HepG2 (cell line): ENCODE data around the gene TAS1R1. TPM values are rescaled to one million over a fixed set of nuclear protein-coding genes. Genes with fewer than 3 reads are reported as not detected.

Experiments used
- CEBPB ChIP-seq: IDR thresholded peaks from 2 replicates; pipeline ENCODE4 v1.6.1; 2011; ENCODE audit warnings: low read depth, low read length, improper control_type of control experiment, borderline replicate concordance
- HMGA1 ChIP-seq: sonication (generic); formaldehyde crosslinking; conservative IDR thresholded peaks from 2 replicates; pipeline ENCODE4 v1.4.0; 2020; ENCODE audit warnings: missing genetic modification reagents
- IRX3 ChIP-seq: sonication (generic); formaldehyde crosslinking; IDR thresholded peaks from 2 replicates; pipeline ENCODE4 v1.8.1; 2023; ENCODE audit warnings: mild to moderate bottlenecking, low read depth, missing genetic modification reagents, borderline replicate concordance
- MED13 ChIP-seq: sonication (generic); formaldehyde crosslinking; IDR thresholded peaks from 2 replicates; pipeline ENCODE4 v1.5.0; 2020; ENCODE audit warnings: missing genetic modification reagents
- REPIN1 ChIP-seq: sonication (generic); formaldehyde crosslinking; IDR thresholded peaks from 2 replicates; pipeline ENCODE4 v1.8.0; 2022; ENCODE audit warnings: missing genetic modification reagents, low read depth, mild to moderate bottlenecking, borderline replicate concordance
- SNAI1 ChIP-seq: sonication (generic); formaldehyde crosslinking; IDR thresholded peaks from 2 replicates; pipeline ENCODE4 v1.5.0; 2020; ENCODE audit warnings: mild to moderate bottlenecking, missing genetic modification reagents, borderline replicate concordance
- XRCC5 ChIP-seq: fragments of 200-400 bp; formaldehyde crosslinking; optimal IDR thresholded peaks from 2 replicates; pipeline ENCODE3; 2017; ENCODE audit warnings: mild to moderate bottlenecking, low read length
- ZFP82 ChIP-seq: sonication (generic); formaldehyde crosslinking; IDR thresholded peaks from 2 replicates; pipeline ENCODE4 v1.5.1; 2020; ENCODE audit warnings: mild to moderate bottlenecking, missing genetic modification reagents, borderline replicate concordance
- ZNF20 ChIP-seq: sonication (generic); formaldehyde crosslinking; IDR thresholded peaks from 2 replicates; pipeline ENCODE4 v1.4.0; 2020; ENCODE audit warnings: mild to moderate bottlenecking, moderate library complexity, missing genetic modification reagents
- ZNF558 ChIP-seq: sonication (generic); formaldehyde crosslinking; IDR thresholded peaks from 2 replicates; pipeline ENCODE4 v1.9.0; 2022; ENCODE audit warnings: mild to moderate bottlenecking, missing genetic modification reagents, borderline replicate concordance
- ZNF740 ChIP-seq: sonication (generic); formaldehyde crosslinking; IDR thresholded peaks from 2 replicates; pipeline ENCODE4 v1.4.0; 2020; ENCODE audit warnings: missing genetic modification reagents
- ZSCAN22 ChIP-seq: sonication (generic); formaldehyde crosslinking; IDR thresholded peaks from 2 replicates; pipeline ENCODE4 v1.4.0; 2020; ENCODE audit warnings: mild to moderate bottlenecking, missing genetic modification reagents
- polyA plus RNA-seq, 8 experiments: library from polyadenylated mRNA; depleted of rRNA in 3 of 8; stranded (reverse) in 7 of 8; unstranded in 1 of 8; fragments of >200 nt; fragmentation: Illumina TruSeq in 4 of 8; extraction: Trizol in 4 of 8; gene quantifications; 2 replicates each; pipeline versions ENCODE4 v1.2.1 to v1.2.3, GENCODE V29; 2011 to 2016; ENCODE audit warnings: low read depth in 4 of 8, missing spikeins in 1 of 8, mixed read lengths in 1 of 8; ENCODE audit not compliant: insufficient read depth in 1 of 8
- total RNA-seq, 5 experiments: library from RNA; depleted of rRNA; stranded (reverse); fragments of >200 nt; fragmentation: Illumina TruSeq; extraction: Trizol; gene quantifications; 2 replicates each; pipeline ENCODE4 v1.2.3, GENCODE V29; 2016; ENCODE audit warnings: low read depth in 1 of 5
- TF ChIP-seq, protein P1 (sequence below): sonication (generic); formaldehyde crosslinking; IDR thresholded peaks from 2 replicates; pipeline ENCODE4 v1.4.0; 2020; ENCODE audit warnings: missing genetic modification reagents
- TF ChIP-seq, protein P2 (sequence below): IDR thresholded peaks from 2 replicates; pipeline ENCODE4 v1.6.1; 2016; ENCODE audit warnings: control low read depth
- TF ChIP-seq, protein P3 (sequence below): sonication (generic); formaldehyde crosslinking; IDR thresholded peaks from 2 replicates; pipeline ENCODE4 v1.8.1; 2023; ENCODE audit warnings: mild to moderate bottlenecking, moderate library complexity, missing genetic modification reagents
- TF ChIP-seq, protein P4 (sequence below): sonication (generic); formaldehyde crosslinking; IDR thresholded peaks from 2 replicates; pipeline ENCODE4 v1.4.0; 2020; ENCODE audit warnings: missing genetic modification reagents, borderline replicate concordance

Gene TAS1R1
- total and polyA plus RNA-seq, 2 of the 13 experiments (the other 11 are each of a cell fraction or from before 2014, with no cell fraction given): 1.4 to 1.6 TPM

- TF ChIP-seq XRCC5 (no peak), SNAI1 (CRISPR knock-in tag) (no peak), REPIN1 (CRISPR knock-in tag) (no peak), HMGA1 (CRISPR knock-in tag) (no peak), ZFP82 (CRISPR knock-in tag) (no peak), IRX3 (no peak), ZNF20 (CRISPR knock-in tag) (no peak), CEBPB (no peak), MED13 (CRISPR knock-in tag) (no peak), ZSCAN22 (CRISPR knock-in tag) (peak; percentile 95), ZNF558 (CRISPR knock-in tag) (no peak), ZNF740 (CRISPR knock-in tag) (no peak)
- TF ChIP-seq, protein P1, sequence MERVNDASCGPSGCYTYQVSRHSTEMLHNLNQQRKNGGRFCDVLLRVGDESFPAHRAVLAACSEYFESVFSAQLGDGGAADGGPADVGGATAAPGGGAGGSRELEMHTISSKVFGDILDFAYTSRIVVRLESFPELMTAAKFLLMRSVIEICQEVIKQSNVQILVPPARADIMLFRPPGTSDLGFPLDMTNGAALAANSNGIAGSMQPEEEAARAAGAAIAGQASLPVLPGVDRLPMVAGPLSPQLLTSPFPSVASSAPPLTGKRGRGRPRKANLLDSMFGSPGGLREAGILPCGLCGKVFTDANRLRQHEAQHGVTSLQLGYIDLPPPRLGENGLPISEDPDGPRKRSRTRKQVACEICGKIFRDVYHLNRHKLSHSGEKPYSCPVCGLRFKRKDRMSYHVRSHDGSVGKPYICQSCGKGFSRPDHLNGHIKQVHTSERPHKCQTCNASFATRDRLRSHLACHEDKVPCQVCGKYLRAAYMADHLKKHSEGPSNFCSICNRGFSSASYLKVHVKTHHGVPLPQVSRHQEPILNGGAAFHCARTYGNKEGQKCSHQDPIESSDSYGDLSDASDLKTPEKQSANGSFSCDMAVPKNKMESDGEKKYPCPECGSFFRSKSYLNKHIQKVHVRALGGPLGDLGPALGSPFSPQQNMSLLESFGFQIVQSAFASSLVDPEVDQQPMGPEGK (CRISPR knock-in tag): peak; percentile 37; the same call in 1 of the 2 replicates
- TF ChIP-seq, protein P2, sequence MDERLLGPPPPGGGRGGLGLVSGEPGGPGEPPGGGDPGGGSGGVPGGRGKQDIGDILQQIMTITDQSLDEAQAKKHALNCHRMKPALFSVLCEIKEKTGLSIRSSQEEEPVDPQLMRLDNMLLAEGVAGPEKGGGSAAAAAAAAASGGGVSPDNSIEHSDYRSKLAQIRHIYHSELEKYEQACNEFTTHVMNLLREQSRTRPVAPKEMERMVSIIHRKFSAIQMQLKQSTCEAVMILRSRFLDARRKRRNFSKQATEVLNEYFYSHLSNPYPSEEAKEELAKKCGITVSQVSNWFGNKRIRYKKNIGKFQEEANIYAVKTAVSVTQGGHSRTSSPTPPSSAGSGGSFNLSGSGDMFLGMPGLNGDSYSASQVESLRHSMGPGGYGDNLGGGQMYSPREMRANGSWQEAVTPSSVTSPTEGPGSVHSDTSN (CRISPR knock-in tag): no peak
- TF ChIP-seq, protein P3, sequence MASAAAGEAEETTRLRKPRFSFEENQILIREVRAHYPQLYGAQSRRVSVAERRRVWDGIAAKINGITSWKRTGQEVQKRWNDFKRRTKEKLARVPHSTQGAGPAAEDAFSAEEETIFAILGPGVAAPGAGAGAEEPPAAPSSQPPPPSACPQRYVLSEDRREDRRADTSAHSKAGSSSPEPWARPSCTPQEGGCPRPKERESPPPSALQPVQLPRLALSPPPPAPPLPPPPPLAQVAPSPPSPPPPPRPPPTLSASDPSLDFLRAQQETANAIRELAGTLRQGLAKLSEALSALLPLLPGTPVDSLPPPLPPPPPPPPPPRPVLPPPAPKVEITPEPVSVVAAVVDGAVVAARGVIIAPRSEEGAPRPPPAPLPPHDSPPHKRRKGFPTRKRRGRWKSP: no peak
- TF ChIP-seq, protein P4, sequence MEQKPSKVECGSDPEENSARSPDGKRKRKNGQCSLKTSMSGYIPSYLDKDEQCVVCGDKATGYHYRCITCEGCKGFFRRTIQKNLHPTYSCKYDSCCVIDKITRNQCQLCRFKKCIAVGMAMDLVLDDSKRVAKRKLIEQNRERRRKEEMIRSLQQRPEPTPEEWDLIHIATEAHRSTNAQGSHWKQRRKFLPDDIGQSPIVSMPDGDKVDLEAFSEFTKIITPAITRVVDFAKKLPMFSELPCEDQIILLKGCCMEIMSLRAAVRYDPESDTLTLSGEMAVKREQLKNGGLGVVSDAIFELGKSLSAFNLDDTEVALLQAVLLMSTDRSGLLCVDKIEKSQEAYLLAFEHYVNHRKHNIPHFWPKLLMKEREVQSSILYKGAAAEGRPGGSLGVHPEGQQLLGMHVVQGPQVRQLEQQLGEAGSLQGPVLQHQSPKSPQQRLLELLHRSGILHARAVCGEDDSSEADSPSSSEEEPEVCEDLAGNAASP (CRISPR knock-in tag): no peak
These were observed 48.7 kb upstream of the TAS1R1 start (continued) for GRCh38 chr1:6506210-6507036.
